Adrenal gland (tissue), 12 donors: ENCODE results near the gene MLH3. TPM values are rescaled to one million over a fixed set of nuclear protein-coding genes. Genes with fewer than 3 reads are reported as not detected.

Experiments used
- DNase-seq, 7 donors: peaks; one replicate each; pipeline ENCODE4 v3.0.0-alpha.2; 2019 to 2020
- H3K27ac ChIP-seq, 5 donors: fragments of 200-600 bp; sonication (generic) in 4 of 5; 1 replicate in 3 of 5; 2 replicates in 2 of 5; pipeline versions ENCODE4 v1.5.1 to v1.8.0; 2016 to 2020; ENCODE audit warnings: mild to moderate bottlenecking in 1 of 5
- H3K27me3 ChIP-seq: fragments of 200-600 bp; 2 replicates; pipeline ENCODE4 v1.8.0; 2021
- H3K36me3 ChIP-seq, 2 donors: fragments of 200-600 bp; replicated peaks in 1 of 2; 1 replicate in 1 of 2; 2 replicates in 1 of 2; pipeline versions ENCODE4 v1.5.1 to v1.8.0; 2018 to 2022
- H3K4me1 ChIP-seq, 2 donors: fragments of 200-600 bp; replicated peaks in 1 of 2; 1 replicate in 1 of 2; 2 replicates in 1 of 2; pipeline versions ENCODE4 v1.5.1 to v1.8.0; 2018 to 2021
- H3K4me3 ChIP-seq, 4 donors: fragments of 200-600 bp; sonication (generic) in 3 of 4; one replicate each; pipeline ENCODE4 v1.5.1; 2016 to 2018
- H3K9me3 ChIP-seq, 3 donors: fragments of 200-600 bp; sonication (generic) in 1 of 3; replicated peaks in 1 of 3; 1 replicate in 2 of 3; 2 replicates in 1 of 3; pipeline versions ENCODE4 v1.5.1 to v1.8.0; 2016 to 2021
- CTCF ChIP-seq, 6 experiments: fragments of 450-650 bp in 4 of 6; fragments of 200-600 bp in 2 of 6; sonication (generic) in 1 of 6; IDR thresholded peaks; 1 replicate in 5 of 6; 2 replicates in 1 of 6; pipeline versions ENCODE4 v1.5.1 to v1.8.0; 2016 to 2021; ENCODE audit warnings: antibody characterized with exemption in 6 of 6, mild to moderate bottlenecking in 2 of 6, moderate library complexity in 1 of 6
- POLR2A ChIP-seq, 2 donors: fragments of 450-650 bp; IDR thresholded peaks; one replicate each; pipeline ENCODE4 v1.6.1; 2017; ENCODE audit warnings: antibody characterized with exemption in 2 of 2, mild to moderate bottlenecking in 2 of 2, moderate library complexity in 1 of 2
- WGBS, 4 donors: extraction: QIAGEN DNeasy Blood & Tissue Kit in 2 of 4; methylation state at CpG; one replicate each; pipeline versions ENCODE4 v1.1.5 to v1.1.7; 2013 to 2017; 5-methylcytosine and 5-hydroxymethylcytosine counted together
- intact Hi-C, 2 donors: fragments of 100-400 bp; cut with DNase I; formaldehyde crosslinking; loops; one replicate each; pipeline versions ENCODE4 v1.14.1 to v1.15.0; 2022 to 2023
- polyA plus RNA-seq, 3 donors: library from polyadenylated mRNA; stranded (reverse); fragments of 200-250 nt in 2 of 3; fragments of 350-450 nt in 1 of 3; fragmentation: Illumina TruSeq in 1 of 3; extraction: RNeasy Lipid Tissue Mini Kit (QIAGEN cat#74804) in 1 of 3; gene quantifications; one replicate each; pipeline ENCODE4 v1.2.3, GENCODE V29; 2013 to 2014
- total RNA-seq, 9 donors: library from RNA; depleted of rRNA in 4 of 9; stranded (reverse); fragments of >200 nt in 4 of 9; fragments of 120-200 nt in 1 of 9; fragmentation: NEBNext Ultra II Directional in 1 of 9; extraction: Animal tissue kit (Norgen Biotek cat#: 25700) in 1 of 9; gene quantifications; one replicate each; pipeline versions ENCODE4 v1.1.0 to v1.2.4, GENCODE V29; 2013 to 2023
- donor health status: healthy with polysubstance abuse.
- donor health status: Bipolar disorder and iron deficiency.
- donor health status: DM: yes; HTN: yes; CAD: no.
- donor health status: DM: no; HTN: no; CAD: no.
- donor health status: DM: no; HTN: no; CAD: no.
- donor health status: DM: yes; HTN: yes; CAD: no.

MLH3 gene
- total and polyA plus RNA-seq, 12 donors, result 22.2 to 51.4 (median 32.2) TPM

GRCh38 chr14:74982661-74983060, 68.6 kb downstream of the MLH3 start:
- intact Hi-C loops, result no loop called here
- Histone ChIP-seq H3K4me3 (no peak overlapping the region), H3K9me3 (no peaks in the 10 kb centered on the region), H3K27ac (no peak overlapping the region), H3K4me1 (peaks cover 0 to 8% of the 10 kb centered on the region in 2 donors), H3K27me3 (no peaks in the 10 kb centered on the region), H3K36me3 (no peaks in the 10 kb centered on the region)
- 86 to 98% (median 87%) methylated on average over 4 of the region's 4 CpGs for WGBS, 4 donors
- TF ChIP-seq POLR2A (IDR thresholded peaks at IDR 0.05) (no peak), CTCF (IDR thresholded peaks at IDR 0.05) (no peak)
- DNase-seq, result peak in 1 of 7 donors; percentile 13

- Histone ChIP-seq H3K27ac (no peak overlapping the region), H3K4me1 (peaks cover 0 to 11% of the 10 kb centered on the region in 2 donors), H3K9me3 (no peaks in the 10 kb centered on the region), H3K4me3 (no peak overlapping the region), H3K36me3 (no peaks in the 10 kb centered on the region), H3K27me3 (no peaks in the 10 kb centered on the region)
- TF ChIP-seq POLR2A (IDR thresholded peaks at IDR 0.05) (no peak), CTCF (IDR thresholded peaks at IDR 0.05) (no peak)
- WGBS, 4 donors, result 83 to 94% (median 91%) methylated on average over 4 to 5 of the region's 5 CpGs
- intact Hi-C loops, result no loop called here
- peak in 1 of 7 donors; percentile 24 for DNase-seq
Observed at GRCh38 chr14:74981833-74982232, 69.4 kb downstream of the MLH3 start.

- Histone ChIP-seq H3K4me1 (peaks cover 0 to 11% of the 10 kb centered on the region in 2 donors), H3K9me3 (no peaks in the 10 kb centered on the region), H3K36me3 (no peaks in the 10 kb centered on the region), H3K27me3 (no peaks in the 10 kb centered on the region), H3K27ac (no peak overlapping the region), H3K4me3 (no peak overlapping the region)
- DNase-seq, result peak in 1 of 7 donors; percentile 35
- intact Hi-C loops, result no loop called here
- TF ChIP-seq POLR2A (IDR thresholded peaks at IDR 0.05) (no peak), CTCF (IDR thresholded peaks at IDR 0.05) (no peak)
- 84 to 98% (median 91%) methylated on average over 5 to 9 of the region's 9 CpGs for WGBS, 4 donors
Observed at GRCh38 chr14:74981462-74981782, 69.8 kb downstream of the MLH3 start.

GRCh38 chr14:74980731-74981461, 70.4 kb downstream of the MLH3 start:
- WGBS, 4 donors, result 64 to 98% (median 72%) methylated on average over 7 to 35 of the region's 35 CpGs
- H3K4me3 ChIP-seq, result no peak overlapping the region
- TF ChIP-seq POLR2A (IDR thresholded peaks at IDR 0.05) (no peak), CTCF (IDR thresholded peaks at IDR 0.05) (no peak)
- H3K9me3 ChIP-seq, result no peaks in the 10 kb centered on the region
- no peaks in the 10 kb centered on the region for H3K36me3 ChIP-seq
- peaks cover 0 to 11% of the 10 kb centered on the region in 2 donors for H3K4me1 ChIP-seq
- intact Hi-C loops, result no loop called here
- no peak overlapping the region for H3K27ac ChIP-seq
- peak in 1 of 7 donors; percentile 48 for DNase-seq
- no peaks in the 10 kb centered on the region for H3K27me3 ChIP-seq
